IMR-90 (cell line): ENCODE data around the gene PSMG1.
"Not testable (repeated sequence)": the region's sequence is repeated elsewhere in the genome, so short reads cannot be mapped to it uniquely, and the experiment has no call there.

ENCODE experiments used
- CEBPB ChIP-seq: IDR thresholded peaks from 2 replicates; pipeline ENCODE4 v1.6.1; 2012; ENCODE audit warnings: low read depth, low read length, improper control_type of control experiment
- CTCF ChIP-seq: conservative IDR thresholded peaks from 2 replicates; pipeline ENCODE4 v1.5.1; 2012; ENCODE audit warnings: mild to moderate bottlenecking, low read depth, low read length, improper control_type of control experiment
- ELK1 ChIP-seq: fragments of 150-350 bp; IDR thresholded peaks from 2 replicates; pipeline ENCODE4 v1.6.1; 2016; ENCODE audit warnings: low read depth, mild to moderate bottlenecking, low read length, moderate library complexity, borderline replicate concordance
- FOS ChIP-seq: fragments of 150-350 bp; IDR thresholded peaks from 2 replicates; pipeline ENCODE4 v1.6.1; 2016; ENCODE audit warnings: low read depth, low read length
- MAZ ChIP-seq: IDR thresholded peaks from 2 replicates; pipeline ENCODE4 v1.6.1; 2012; ENCODE audit warnings: low read depth, mild to moderate bottlenecking, low read length, improper control_type of control experiment, moderate library complexity, borderline replicate concordance
- MXI1 ChIP-seq: IDR thresholded peaks from 2 replicates; pipeline ENCODE4 v1.6.1; 2012; ENCODE audit warnings: low read depth, mild to moderate bottlenecking, low read length, moderate library complexity, borderline replicate concordance
- NFE2L2 ChIP-seq: fragments of 150-350 bp; IDR thresholded peaks from 2 replicates; pipeline ENCODE4 v1.6.1; 2016; ENCODE audit warnings: low read depth, mild to moderate bottlenecking, low read length
- POLR2A ChIP-seq: IDR thresholded peaks from 2 replicates; pipeline ENCODE4 v1.6.1; 2012; ENCODE audit warnings: mild to moderate bottlenecking, low read depth, low read length
- RAD21 ChIP-seq: IDR thresholded peaks from 2 replicates; pipeline ENCODE4 v1.6.1; 2012; ENCODE audit warnings: low read length, improper control_type of control experiment
- RCOR1 ChIP-seq: IDR thresholded peaks from 2 replicates; pipeline ENCODE4 v1.6.1; 2012; ENCODE audit warnings: mild to moderate bottlenecking, low read length, improper control_type of control experiment; ENCODE audit not compliant: insufficient replicate concordance
- RFX5 ChIP-seq: IDR thresholded peaks from 2 replicates; pipeline ENCODE4 v1.8.0; 2012; ENCODE audit warnings: low read depth, mild to moderate bottlenecking, low read length, moderate library complexity
- SMC3 ChIP-seq: fragments of 150-350 bp; IDR thresholded peaks from 2 replicates; pipeline ENCODE4 v1.6.1; 2016; ENCODE audit warnings: low read depth, mild to moderate bottlenecking, antibody characterized with exemption, low read length, moderate library complexity
- USF2 ChIP-seq: fragments of 150-350 bp; IDR thresholded peaks from 2 replicates; pipeline ENCODE4 v1.6.1; 2017; ENCODE audit warnings: mild to moderate bottlenecking, antibody characterized with exemption, low read length, low read depth

- TF ChIP-seq CTCF = peak; percentile 44
- TF ChIP-seq RFX5, FOS, NFE2L2, CEBPB, MXI1, POLR2A, MAZ, ELK1, USF2, RCOR1: not testable (repeated sequence)
- peak; percentile 63 for TF ChIP-seq RAD21
- peak; percentile 55 for TF ChIP-seq SMC3
Measured at GRCh38 chr21:39136138-39136537, 47.1 kb downstream of the PSMG1 start.
